GM12878 (cell line): ENCODE measurements around the gene ZCCHC24. TPM values are rescaled to one million over a fixed set of nuclear protein-coding genes. Genes with fewer than 3 reads are reported as not detected.

Experiments used
- ASH2L ChIP-seq: fragments of 300-600, 200-600 bp; sonication (generic); IDR thresholded peaks from 2 replicates; pipeline ENCODE4 v1.6.1; 2017; ENCODE audit warnings: low read depth, mild to moderate bottlenecking, borderline replicate concordance
- BCLAF1 ChIP-seq: fragments of 450-650 bp; IDR thresholded peaks from 2 replicates; pipeline ENCODE4 v1.6.1; 2017; ENCODE audit warnings: antibody characterized with exemption, mild to moderate bottlenecking, moderate library complexity
- BHLHE40 ChIP-seq, 2 experiments: fragments of 450-650 bp in 1 of 2; IDR thresholded peaks; 2 replicates each; pipeline ENCODE4 v1.6.1; 2011 to 2017; ENCODE audit warnings: low read depth in 2 of 2, borderline replicate concordance in 1 of 2, improper control_type of control experiment in 1 of 2, low read length in 1 of 2, mild to moderate bottlenecking in 1 of 2
- BMI1 ChIP-seq: fragments of 450-650 bp; IDR thresholded peaks from 2 replicates; pipeline ENCODE4 v1.6.1; 2016; ENCODE audit warnings: mild to moderate bottlenecking, moderate library complexity, borderline replicate concordance
- CBX5 ChIP-seq: sonication (generic); IDR thresholded peaks from 2 replicates; pipeline ENCODE4 v1.6.1; 2016; ENCODE audit warnings: low read depth, moderate library complexity, mild to moderate bottlenecking, inconsistent platforms
- EZH2 ChIP-seq: IDR thresholded peaks from 2 replicates; pipeline ENCODE4 v1.6.1; 2012; ENCODE audit warnings: low read depth, mild to moderate bottlenecking, control low read depth, inconsistent platforms, low read length, borderline replicate concordance; ENCODE audit not compliant: control insufficient read depth
- HDAC2 ChIP-seq: fragments of 200-600 bp; sonication (generic); IDR thresholded peaks from 2 replicates; pipeline ENCODE4 v1.6.1; 2017
- IKZF2 ChIP-seq, 2 experiments: fragments of 450-650 bp; IDR thresholded peaks; 2 replicates each; pipeline ENCODE4 v1.6.1; 2017; ENCODE audit warnings: mild to moderate bottlenecking in 2 of 2, moderate library complexity in 2 of 2
- MTA2 ChIP-seq: fragments of 450-650 bp; IDR thresholded peaks from 2 replicates; pipeline ENCODE4 v1.6.1; 2016; ENCODE audit warnings: low read depth, mild to moderate bottlenecking, moderate library complexity
- MYC ChIP-seq: IDR thresholded peaks from 2 replicates; pipeline ENCODE4 v1.6.1; 2011; ENCODE audit warnings: mild to moderate bottlenecking, low read length, moderate library complexity, inconsistent platforms; ENCODE audit not compliant: insufficient read depth, insufficient replicate concordance, insufficient read length, severe bottlenecking
- NFYA ChIP-seq: IDR thresholded peaks from 2 replicates; pipeline ENCODE4 v1.6.1; 2011; ENCODE audit warnings: low read depth, mild to moderate bottlenecking, low read length, improper control_type of control experiment, borderline replicate concordance
- NFYB ChIP-seq: IDR thresholded peaks from 2 replicates; pipeline ENCODE4 v1.6.1; 2011; ENCODE audit warnings: low read depth, mild to moderate bottlenecking, low read length, improper control_type of control experiment, moderate library complexity; ENCODE audit not compliant: insufficient read depth
- POLR2AphosphoS2 ChIP-seq: IDR thresholded peaks from 2 replicates; pipeline ENCODE4 v1.6.1; 2011; ENCODE audit warnings: low read depth, mild to moderate bottlenecking, low read length, improper control_type of control experiment, moderate library complexity
- RB1 ChIP-seq: fragments of 450-650 bp; formaldehyde crosslinking; IDR thresholded peaks from 2 replicates; pipeline ENCODE4 v1.6.1; 2017; ENCODE audit warnings: mild to moderate bottlenecking, borderline replicate concordance
- REST ChIP-seq: IDR thresholded peaks from 2 replicates; pipeline ENCODE4 v1.6.1; 2012; ENCODE audit warnings: mild to moderate bottlenecking, low read depth, low read length
- SMAD1 ChIP-seq: fragments of 450-650 bp; IDR thresholded peaks from 2 replicates; pipeline ENCODE4 v1.6.1; 2018; ENCODE audit warnings: mild to moderate bottlenecking, low read depth; ENCODE audit not compliant: partially characterized antibody
- USF2 ChIP-seq: IDR thresholded peaks from 2 replicates; pipeline ENCODE4 v1.6.1; 2011; ENCODE audit warnings: low read depth, low read length, improper control_type of control experiment, borderline replicate concordance
- YBX1 ChIP-seq: fragments of 450-650 bp; IDR thresholded peaks from 2 replicates; pipeline ENCODE4 v1.6.1; 2016; ENCODE audit warnings: antibody characterized with exemption
- ZNF24 ChIP-seq: fragments of 450-650 bp; IDR thresholded peaks from 2 replicates; pipeline ENCODE4 v1.6.1; 2017; ENCODE audit warnings: antibody characterized with exemption, mild to moderate bottlenecking
- polyA plus RNA-seq, 11 experiments: library from polyadenylated mRNA; depleted of rRNA in 4 of 11; unstranded in 6 of 11; stranded (reverse) in 5 of 11; fragments of >200 nt; fragmentation: Nextera tagmentation in 4 of 11; fragmentation: Illumina TruSeq in 1 of 11; extraction: Ambion mirVana in 4 of 11; extraction: Trizol in 1 of 11; gene quantifications; 1 replicate in 1 of 11; 2 replicates in 10 of 11; pipeline versions ENCODE4 v1.2.1 to v1.2.3, GENCODE V29; 2011 to 2016; ENCODE audit warnings: inconsistent platforms in 2 of 11, missing spikeins in 2 of 11, low read depth in 1 of 11
- total RNA-seq, 4 experiments: library from RNA; depleted of rRNA in 3 of 4; stranded (reverse); fragments of >200 nt in 3 of 4; fragmentation: Illumina TruSeq in 1 of 4; extraction: Trizol in 1 of 4; gene quantifications; 2 replicates each; pipeline versions ENCODE4 v1.2.1 to v1.2.3, GENCODE V29; 2013 to 2021
- TF ChIP-seq, protein P1 (sequence below): fragments of 450-650 bp; IDR thresholded peaks from 2 replicates; pipeline ENCODE4 v1.6.1; 2017; ENCODE audit warnings: mild to moderate bottlenecking

ZCCHC24 gene
- total and polyA plus RNA-seq, 10 of the 15 experiments (the other 5 are each of a cell fraction or from before 2014, with no cell fraction given), result 0.02 to 0.62 (median 0.04) TPM; not detected in 4

DNA sequence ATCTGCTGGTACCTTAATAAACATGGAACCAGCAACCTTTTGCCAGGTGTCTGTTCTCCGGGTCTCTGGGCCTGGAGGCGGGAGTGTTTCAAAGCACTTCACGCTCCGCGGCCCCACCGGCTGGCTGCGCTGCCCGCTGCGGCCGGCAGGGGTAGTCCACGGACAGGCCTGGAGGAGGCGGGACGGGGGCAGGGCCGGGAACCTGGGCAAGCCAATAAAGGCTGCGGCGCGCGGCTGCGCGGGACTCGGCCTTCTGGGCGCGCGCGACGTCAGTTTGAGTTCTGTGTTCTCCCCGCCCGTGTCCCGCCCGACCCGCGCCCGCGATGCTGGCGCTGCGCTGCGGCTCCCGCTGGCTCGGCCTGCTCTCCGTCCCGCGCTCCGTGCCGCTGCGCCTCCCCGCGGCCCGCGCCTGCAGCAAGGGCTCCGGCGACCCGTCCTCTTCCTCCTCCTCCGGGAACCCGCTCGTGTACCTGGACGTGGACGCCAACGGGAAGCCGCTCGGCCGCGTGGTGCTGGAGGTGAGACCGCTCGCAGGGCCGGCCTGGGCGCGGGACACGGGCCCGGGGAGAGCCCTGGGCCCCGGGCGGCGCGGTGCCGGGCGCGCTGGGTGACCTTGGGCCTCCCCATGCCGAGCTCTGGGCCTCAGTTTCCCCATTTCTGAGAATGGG is 98.1 kb downstream of the ZCCHC24 start, which contains the start of gene PPIF (continued):
- peak; percentile 47; the same call in 1 of the 2 replicates for TF ChIP-seq NFYB
- no peak for TF ChIP-seq YBX1
- no peak for TF ChIP-seq SMAD1
- TF ChIP-seq BMI1, result no peak
- TF ChIP-seq HDAC2, result no peak
- TF ChIP-seq REST, result 0 out of 2 replicates have a peak, but pooled peaks have one; percentile 34
- no peak for TF ChIP-seq NFYA
- peak; percentile 5 for TF ChIP-seq MYC
- TF ChIP-seq ZNF24, result no peak
- no peak for TF ChIP-seq USF2
- 0 out of 2 replicates have a peak, but pooled peaks have one; percentile 31 for TF ChIP-seq BCLAF1
- peak in 1 of 2 experiments; percentile 37; a peak in 1 of 4 replicates for TF ChIP-seq BHLHE40 (IDR thresholded peaks at IDR 0.05; ENCODE audit: borderline replicate concordance in 1 of 2, low read depth in 2 of 2, low read length in 1 of 2)
- TF ChIP-seq, protein P1, sequence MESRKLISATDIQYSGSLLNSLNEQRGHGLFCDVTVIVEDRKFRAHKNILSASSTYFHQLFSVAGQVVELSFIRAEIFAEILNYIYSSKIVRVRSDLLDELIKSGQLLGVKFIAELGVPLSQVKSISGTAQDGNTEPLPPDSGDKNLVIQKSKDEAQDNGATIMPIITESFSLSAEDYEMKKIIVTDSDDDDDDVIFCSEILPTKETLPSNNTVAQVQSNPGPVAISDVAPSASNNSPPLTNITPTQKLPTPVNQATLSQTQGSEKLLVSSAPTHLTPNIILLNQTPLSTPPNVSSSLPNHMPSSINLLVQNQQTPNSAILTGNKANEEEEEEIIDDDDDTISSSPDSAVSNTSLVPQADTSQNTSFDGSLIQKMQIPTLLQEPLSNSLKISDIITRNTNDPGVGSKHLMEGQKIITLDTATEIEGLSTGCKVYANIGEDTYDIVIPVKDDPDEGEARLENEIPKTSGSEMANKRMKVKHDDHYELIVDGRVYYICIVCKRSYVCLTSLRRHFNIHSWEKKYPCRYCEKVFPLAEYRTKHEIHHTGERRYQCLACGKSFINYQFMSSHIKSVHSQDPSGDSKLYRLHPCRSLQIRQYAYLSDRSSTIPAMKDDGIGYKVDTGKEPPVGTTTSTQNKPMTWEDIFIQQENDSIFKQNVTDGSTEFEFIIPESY, result no peak
- no peak for TF ChIP-seq ASH2L
- no peak for TF ChIP-seq EZH2
- no peak for TF ChIP-seq MTA2
- no peak; the same call in 1 of the 2 replicates for TF ChIP-seq POLR2AphosphoS2
- TF ChIP-seq IKZF2 (IDR thresholded peaks at IDR 0.05), result no peak
- TF ChIP-seq RB1, result peak; percentile 93; the same call in 1 of the 2 replicates
- TF ChIP-seq CBX5, result no peak
